ENCODE data around the gene SFXN5.
"Not testable (repeated sequence)": the region's sequence is repeated elsewhere in the genome, so short reads cannot be mapped to it uniquely, and the experiment has no call there.

Gene SFXN5

DNA sequence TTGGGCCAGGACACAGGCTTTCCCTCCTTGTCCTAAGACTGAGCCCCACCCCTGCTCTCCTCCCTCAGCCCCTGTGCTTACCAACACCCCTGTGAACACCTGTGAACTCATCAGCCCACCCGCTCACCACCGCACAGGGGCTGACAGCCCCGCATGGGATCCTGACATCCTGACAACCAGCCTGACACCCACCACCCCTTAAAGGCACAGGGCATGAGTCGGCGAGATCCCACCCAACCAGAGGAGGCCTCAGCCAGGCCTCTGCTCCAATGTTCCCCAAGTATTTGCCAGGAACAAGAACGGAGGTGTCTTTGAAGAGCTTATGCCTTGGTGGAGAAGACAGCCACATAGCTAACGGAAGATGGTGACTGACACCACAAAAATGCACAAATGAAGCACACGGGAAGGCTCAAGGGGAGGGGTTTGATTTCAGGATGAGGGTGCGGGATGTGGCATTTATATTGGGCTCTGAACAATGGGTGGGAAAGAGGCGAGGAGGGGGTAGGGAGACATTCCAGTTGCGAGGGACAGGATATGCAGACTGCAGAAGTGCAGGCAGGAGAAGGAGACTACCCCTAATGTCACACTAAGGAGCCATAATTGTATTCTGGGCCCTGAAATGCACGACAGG is 30.2 kb upstream of the SFXN5 start:
- no peak for DNase-seq (ENCODE audit: low read depth in 2 of 2)

DNA sequence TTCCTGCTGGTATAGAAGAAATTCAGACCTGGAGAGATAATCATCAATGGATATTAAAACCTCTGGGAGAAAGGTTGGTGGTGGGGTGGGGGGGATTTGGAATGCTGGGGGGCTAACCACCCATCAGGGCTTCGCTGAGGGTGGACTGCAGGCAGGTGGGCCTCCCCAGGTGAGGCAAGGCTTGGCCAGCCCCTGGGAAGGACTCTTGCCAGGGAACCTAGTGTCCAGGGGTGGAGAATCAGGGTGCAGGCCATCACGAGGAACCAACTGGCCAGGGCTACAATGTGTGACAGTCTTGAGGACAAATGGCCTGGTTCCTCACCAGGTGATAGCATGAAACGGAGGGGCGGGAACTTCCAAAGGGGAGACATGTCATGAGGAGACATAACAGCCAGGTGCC is 29.4 kb upstream of the SFXN5 start:
- no peak for DNase-seq (ENCODE audit: low read depth in 2 of 2)

DNA sequence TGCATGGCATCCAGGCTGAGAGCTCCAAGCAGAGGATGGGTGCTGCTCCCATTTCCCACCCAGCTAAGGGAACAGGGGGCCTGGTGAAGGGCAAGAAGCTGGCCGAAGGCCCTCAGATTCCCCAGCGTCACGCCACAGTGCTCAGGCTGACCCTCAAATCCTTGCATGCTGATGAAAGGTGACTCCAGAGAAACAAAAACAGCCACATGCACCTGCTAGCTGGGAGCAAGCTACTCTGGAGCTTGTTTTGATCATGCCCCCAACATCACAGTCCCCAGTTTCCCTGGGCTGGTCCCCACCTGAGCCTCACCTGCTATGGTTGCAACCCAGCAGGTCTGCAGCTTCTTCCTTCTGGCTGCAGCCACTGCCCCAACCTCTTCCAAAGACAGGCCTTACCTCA is 28.0 kb upstream of the SFXN5 start:
- no peak for DNase-seq (ENCODE audit: low read depth in 2 of 2)

DNA sequence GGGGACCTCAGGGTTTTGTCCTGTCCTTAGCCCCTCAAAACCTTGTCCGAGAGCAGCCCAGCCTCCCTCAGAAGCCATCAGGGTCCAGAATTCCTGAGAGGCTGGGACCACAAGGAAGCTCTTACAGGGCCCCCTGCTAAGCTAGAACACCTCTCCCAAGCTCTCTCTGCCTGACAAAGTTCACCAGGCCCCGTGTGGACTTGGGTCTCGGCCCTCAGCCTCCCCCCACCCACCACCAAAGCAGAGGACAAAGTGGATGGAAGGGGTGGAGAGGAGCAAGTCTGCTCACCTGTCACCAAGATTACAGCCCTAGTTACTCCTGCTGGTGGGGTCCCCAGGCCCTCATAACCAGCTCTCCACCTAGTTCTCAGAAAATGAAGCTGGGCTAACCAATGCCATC is 24.4 kb upstream of the SFXN5 start:
- DNase-seq (ENCODE audit: low read depth in 2 of 2) = no peak

DNA sequence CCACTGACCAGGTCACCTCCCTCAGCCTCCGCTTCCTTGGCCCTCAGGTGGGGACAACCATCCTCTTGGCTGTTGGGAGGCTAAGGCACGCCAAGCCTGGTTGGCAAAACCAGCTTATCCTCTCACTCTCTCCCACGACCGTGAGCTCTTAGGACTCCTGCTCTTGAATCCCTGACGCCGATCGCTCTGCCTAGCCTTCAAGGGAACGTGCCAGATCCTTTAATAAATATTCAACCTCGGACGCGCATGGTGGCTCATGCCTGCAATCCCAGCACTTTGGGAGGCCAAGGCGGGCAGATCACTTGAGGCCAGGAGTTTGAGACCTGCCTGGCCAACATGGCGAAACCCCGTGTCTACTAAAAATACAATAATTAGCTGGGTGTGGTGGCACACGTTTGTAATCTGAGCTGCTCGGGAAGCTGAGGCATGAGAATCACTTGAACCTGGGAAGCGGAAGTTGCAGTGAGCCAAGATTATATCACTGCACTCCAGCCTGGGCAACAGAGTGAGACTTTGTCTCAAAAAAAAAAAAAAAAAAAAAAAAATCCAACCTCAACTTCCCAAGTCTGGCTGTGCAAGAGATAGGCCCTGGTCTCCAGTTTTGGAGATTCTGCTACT is 22.2 kb upstream of the SFXN5 start:
- not testable (repeated sequence) for DNase-seq (ENCODE audit: low read depth in 2 of 2)

DNA sequence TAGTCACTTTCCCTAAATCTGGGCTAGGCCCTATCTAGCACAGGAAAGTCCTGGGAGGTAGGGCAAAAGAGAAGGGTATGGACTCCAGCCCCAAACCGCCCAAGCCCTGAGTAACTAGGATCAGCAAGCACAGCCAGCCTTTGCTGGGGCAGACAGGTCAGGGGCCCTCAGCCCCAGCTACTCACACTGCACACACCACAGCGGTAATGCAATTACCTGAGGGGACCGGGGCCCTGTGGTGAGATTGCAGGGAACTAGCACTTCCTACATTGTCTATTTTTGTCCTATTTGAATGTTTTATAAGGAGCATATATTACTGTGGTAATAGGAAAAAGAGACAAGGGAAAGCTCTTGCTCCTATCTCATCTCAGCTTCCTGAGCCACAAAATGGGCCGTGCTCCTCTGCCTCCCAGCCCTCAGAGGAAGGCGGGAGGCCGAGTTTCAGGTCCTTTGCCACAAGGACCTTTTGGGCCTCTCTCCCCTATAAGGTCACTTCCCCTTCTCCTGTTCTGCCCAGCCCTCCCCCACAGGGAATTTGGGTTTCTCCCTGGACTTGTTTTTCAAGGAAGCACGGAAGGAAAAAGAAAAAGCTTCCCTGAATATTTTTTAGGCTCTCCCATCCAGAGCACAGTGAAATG is 20.8 kb upstream of the SFXN5 start:
- DNase-seq (ENCODE audit: low read depth in 2 of 2) = no peak

DNA sequence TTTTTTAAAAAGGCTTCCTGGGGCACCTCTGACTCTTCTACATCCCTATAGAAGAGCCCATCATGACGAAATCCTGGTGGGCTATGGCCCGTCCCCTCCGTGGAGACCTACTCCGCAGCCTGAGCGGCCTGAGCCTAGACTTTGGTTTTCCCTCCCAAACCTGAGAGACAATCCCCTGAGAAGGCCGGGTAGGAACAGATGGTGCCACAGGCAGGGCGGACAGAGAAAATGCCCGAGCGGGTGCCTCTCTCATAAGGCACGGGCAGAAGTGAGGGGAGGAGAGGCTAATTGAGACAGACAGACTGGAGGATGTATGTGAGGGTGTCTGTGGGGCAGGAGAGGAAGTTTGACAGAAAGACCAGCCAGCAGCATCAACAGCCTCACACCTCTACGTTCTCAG is 20.2 kb upstream of the SFXN5 start:
- DNase-seq (ENCODE audit: low read depth in 2 of 2) = no peak

DNA sequence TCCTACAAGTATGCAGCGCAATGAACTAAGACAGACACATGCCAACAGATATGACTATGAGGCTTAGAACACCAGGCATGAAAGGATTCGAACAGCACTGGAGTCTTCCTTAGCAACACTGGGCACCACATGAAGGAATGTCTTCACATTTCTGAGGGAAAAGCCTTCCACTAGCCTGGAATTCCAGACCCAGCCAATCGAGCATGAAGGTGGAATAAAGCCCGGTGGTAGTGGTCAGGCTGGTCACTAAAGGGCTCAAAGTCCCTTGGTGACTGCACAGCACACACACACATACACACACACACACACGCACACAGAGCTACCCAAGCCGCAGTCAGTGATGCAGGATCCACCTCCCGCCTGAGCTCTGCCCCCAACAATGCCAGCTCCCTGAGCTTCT is 19.7 kb upstream of the SFXN5 start:
- DNase-seq (ENCODE audit: low read depth in 2 of 2) = no peak

DNA sequence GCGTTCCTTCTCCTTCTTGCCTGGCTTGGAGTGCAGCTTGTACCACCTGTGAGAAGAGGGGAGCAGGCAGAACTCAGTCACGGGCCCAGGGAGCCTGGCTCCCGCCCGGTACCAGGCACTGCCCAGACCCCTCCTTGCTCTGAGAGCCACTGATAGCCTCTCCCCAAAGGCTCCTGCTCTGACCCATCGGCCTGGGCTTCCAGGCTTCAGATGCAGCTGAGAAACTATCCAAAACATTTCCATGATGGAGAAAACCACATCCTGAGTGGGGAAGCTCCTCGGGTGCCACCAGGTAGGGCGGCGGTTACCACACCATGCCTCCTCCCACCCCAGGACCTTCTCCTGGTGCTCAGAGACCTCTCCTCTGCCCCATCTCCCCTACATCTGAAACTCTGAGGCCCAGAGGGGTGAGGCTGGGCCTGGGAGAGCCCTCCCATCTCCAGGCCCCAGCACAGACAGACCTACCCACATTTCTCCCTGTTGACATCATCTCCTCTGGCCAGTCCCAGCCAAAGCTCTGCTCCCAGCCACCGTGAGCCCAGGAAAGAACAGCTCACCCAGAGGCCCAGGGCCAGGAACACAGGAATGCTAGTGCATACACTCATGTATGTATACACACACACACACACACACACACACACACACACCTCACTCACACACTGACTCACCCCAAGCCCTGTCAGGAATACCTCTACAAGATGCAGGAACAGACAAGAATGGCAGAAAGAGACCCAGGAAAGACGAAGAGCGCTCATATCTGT is 17.9 kb upstream of the SFXN5 start:
- DNase-seq (ENCODE audit: low read depth in 2 of 2) = peak; percentile 98

DNA sequence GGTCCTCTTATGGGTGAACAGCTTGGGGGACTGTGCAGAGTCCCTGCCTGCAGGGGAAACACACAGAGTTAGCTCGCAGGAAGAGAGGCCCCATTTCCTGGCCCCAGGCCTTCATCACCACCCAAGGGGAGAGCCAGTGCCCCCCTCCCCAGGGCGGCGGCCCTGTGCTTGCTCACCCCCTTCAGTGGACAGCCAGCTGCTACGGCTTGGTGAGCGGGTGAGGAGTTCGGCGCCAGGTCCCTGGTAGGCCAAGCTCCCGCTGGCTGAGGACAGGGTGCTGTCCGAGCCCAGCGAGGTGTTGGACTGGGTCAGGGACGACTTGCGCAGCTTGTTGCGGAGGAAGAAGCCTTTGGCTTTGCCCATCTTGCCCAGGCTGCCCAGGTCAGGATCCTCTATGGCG is 17.2 kb upstream of the SFXN5 start:
- DNase-seq (ENCODE audit: low read depth in 2 of 2) = no peak

DNA sequence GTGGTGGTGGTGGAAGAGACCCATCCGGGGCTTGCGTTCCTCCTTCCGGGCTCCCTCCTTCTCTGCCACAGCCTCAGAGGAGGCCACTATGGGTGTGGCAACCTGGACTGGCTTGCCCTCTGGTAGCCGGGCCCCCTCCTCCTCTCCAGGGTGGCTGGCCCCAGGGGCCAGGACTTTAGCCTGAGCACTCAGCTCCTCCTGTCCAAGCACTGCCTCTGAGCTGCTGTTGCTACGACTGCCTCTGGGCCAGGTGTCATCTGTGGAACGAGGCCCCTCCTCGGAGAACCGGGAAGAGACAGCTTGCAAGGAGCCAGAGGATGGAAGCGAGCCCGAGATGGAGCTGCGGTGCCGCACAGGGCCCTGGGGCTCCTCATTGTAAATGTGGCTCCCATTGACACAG is 16.7 kb upstream of the SFXN5 start:
- DNase-seq (ENCODE audit: low read depth in 2 of 2) = no peak

DNA sequence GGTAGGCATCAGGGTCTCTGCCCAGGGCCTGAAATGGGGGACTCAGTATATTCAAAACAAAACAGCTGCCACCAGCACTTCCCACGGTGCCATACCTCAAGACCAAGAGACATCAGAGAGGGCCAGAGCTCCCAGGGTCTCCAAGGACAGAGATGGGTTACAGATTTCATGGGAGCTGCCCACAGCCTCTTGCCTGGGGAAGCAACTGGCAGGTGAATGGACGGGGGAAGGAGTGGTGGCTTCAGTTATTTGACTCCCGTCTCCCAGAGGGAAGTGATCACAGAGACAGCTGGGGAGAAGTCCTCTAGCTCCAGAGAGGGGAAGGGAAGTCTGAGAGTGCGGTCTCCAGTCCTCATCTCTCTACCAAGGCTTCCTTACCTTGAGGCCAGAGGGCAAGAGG is 15.8 kb upstream of the SFXN5 start:
- DNase-seq (ENCODE audit: low read depth in 2 of 2) = no peak

DNA sequence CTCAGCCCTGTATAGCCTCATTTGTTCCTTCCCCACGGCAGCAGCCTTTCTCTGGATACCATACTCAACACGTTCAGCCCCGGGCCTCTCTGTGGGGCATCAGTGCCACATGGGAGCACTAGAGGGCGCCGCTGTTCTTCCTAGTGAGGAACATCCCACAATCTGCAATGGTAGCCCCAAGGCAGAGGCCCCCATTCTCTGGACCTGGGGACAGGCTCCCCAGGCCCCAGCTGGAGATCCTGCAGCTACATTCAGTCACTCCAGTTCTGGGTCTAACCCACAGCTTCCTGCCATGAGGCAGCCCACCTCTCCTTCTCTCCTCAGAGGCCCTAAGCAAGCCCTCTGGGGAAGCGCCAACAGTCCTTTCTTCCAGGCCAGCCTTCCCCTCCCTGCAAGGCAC is 14.2 kb upstream of the SFXN5 start:
- DNase-seq (ENCODE audit: low read depth in 2 of 2) = peak; percentile 45 to 49

DNA sequence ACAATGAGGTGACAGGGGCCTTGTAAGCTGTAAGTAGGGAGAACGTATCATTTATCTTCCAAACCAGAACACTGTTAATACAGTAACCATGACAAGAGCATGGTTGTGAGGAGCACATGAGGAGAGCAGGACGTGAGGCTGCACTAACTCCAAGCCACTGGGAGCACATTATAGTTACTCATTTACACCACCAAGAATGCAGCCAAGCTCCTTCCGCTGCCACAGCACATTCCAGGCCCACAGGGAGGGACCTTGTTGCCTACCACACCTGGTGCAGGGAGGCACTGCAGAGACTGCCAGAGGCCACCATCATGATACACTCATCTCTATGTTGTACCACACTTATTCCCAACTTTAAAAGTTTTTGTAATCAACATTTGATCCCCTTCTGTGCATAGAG is 13.5 kb upstream of the SFXN5 start:
- no peak for DNase-seq (ENCODE audit: low read depth in 2 of 2)

DNA sequence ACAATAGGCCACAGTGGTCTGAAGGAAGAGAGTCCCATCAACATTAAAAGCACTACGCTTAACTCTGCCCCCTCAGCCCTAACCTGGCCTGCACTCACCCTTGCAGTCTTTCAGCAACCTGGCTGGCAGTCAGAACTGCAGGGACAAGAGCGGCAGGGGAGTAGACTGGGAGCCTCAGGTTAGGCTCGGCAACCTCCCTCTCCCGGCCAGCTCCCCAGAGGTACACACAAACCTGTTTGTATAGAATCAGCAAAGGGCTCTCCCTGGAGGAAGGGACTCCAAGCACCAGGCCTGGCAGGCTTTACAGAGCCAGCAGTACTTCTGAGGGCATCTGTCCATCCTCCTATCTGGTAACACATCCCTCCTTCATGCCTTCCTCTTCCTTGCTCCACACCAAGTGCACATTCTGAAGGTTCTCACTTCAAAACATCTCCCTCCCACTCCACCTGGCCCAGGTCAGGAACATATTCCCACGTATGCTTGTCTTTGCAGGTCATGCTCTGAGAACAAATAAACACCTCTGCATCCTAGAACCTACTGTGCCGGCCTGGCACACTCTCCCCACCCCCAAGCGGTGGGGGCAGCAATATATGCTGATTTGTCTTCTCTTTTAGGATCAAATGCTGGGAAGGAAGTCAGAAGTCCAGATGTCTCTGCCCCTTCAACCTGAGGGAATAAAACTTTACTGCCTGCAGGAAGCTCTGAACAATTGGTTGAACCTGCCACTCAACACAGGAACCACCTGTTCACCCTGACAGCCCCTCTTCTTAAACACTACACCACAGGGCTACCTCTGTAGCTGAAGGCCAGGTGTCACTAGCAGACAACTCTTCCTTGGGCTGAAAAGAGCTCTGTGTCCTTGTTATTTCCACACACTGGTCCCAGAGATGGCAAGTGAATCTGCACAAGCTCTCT is 12.6 kb upstream of the SFXN5 start:
- no peak for DNase-seq (ENCODE audit: low read depth in 2 of 2)

DNA sequence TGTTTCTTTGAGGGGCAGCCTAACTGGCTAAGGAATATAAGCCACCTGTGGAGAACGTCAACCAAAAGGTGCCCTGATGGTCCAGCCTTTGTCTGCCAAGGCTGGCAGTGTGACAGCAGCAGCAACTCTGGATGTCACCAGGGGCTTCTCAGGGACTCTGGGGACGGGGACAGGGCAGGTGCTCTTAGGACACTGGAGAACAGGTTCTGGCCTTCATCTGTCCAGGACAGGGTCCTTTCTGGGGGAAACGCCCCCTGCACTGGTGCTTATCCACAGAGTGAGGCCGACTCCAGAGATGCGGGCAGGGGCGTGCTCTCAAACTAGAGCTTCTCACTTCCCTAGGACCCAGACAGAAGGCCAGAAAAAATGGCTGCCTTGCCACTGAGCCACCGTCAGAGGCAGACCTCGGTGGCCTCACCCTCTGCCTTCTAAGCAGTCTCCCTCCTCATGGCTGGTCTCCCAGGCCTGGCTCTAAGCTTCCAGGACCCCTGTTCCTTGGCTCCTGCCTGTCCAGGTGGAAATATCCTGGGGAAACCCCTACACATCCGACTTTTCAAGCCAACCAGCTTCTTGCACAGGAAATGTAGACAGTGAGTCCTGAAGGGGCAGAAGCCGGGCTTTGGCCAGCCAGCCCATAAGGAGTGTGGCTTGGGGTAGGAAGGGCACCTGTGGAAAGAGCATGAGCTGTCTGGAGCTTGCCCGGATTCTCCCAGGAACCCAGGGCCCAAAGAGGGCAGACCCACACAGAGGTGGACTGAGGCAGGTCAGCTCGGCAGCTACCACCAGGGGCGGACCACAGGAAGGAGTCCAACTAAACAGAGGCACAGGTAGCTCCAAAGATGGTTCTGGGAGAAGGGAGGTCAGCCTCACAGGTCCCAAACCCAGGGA is 11.3 kb upstream of the SFXN5 start:
- no peak for DNase-seq (ENCODE audit: low read depth in 2 of 2)

DNA sequence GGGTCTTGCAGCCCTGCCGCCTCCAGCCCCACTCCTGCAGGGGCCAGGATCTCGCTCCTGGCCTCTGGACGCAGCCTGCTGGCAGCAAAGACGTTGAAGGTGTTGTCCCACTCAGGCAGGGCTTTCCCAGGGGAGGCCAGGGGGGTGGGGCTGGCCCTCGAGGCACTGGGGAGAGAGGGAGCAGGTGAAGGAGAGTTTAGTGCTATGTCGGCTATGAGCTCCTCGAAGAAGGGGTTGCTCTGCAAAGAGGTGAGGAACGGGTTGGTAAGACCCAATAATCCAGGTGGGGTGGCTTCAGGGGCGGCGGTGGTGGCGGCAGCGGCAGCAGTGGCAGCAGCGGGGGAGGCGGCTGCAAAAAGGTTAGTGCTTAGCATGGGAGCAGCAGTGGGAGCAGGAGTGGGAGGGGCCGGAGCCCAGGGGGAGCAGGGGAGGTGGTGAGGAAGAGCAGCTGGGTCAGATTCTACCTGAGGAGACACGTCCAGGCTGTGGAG is 9.7 kb upstream of the SFXN5 start:
- no peak for DNase-seq (ENCODE audit: low read depth in 2 of 2)

DNA sequence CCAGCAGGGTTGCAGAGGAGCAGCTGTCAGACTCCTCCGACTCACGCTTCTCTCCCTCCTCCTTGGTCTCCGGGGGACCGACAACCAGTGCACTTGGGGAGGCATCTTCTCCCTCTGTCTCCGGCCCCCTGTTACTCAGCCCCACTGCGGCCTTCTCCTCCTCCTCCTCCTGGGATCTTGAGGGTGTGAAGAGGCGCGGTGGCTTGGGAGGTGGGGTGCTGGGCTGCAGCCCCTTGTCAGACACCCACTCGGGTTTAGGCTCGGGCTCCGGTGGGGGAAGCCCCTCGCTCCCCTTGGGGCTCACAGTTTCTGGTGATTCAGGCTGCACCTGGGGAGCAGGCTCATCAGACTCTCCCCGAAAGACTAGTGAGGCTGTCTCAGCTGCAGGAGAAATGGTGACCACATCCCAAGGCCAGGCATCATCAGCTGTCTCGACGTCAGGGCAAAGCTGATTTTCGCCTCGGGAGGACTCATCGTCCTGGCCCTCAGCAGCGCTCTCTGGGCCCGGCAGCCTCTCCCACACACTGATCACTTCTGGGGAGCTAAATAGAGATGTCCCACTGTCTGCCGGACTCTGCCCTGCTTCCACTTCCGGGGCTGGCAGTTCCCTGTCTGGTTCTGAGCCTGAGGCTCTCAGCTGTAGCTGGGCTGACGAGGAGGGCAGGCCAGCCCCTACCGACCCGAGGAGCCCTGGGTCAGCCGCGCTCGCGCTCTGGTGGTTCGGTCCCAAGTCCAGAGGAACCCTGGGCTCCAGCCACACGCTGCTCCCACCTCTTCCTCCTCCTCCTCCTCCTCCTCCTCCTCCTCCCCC is 9.0 kb upstream of the SFXN5 start:
- DNase-seq (ENCODE audit: low read depth in 2 of 2) = no peak

DNA sequence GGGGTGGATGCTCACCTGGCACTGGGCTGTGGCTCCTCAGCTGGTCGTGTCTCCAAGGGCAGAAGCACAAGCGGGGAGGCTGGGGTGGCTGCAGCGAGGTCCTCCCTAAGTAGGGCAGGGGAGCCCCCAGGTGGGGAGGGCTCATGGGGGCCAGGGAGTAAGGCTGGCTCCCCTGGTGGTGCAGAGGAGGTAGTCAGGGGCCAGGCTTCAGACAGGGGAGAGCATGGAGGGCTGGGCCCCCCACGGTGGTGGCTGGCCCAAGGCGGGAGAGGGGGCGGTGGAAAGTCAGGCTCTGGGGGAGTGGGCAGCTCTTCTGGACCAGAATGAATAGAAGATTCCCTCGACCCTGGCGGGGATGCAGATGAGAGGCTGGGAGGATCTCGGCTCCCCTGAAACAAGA is 8.1 kb upstream of the SFXN5 start:
- no peak for DNase-seq (ENCODE audit: low read depth in 2 of 2)

All from fibroblast of skin of left quadriceps (primary cell).